GM12873 (cell line): Measurements from ENCODE around the gene LEMD3.

ENCODE experiments used
- TF ChIP-seq, protein P1 (sequence below): IDR thresholded peaks from 2 replicates; pipeline ENCODE4 v1.5.1; 2012; ENCODE audit warnings: low read depth, mild to moderate bottlenecking, moderate library complexity, low read length, control low read depth; ENCODE audit not compliant: insufficient read depth; ENCODE audit errors: missing control alignments

Gene LEMD3

DNA sequence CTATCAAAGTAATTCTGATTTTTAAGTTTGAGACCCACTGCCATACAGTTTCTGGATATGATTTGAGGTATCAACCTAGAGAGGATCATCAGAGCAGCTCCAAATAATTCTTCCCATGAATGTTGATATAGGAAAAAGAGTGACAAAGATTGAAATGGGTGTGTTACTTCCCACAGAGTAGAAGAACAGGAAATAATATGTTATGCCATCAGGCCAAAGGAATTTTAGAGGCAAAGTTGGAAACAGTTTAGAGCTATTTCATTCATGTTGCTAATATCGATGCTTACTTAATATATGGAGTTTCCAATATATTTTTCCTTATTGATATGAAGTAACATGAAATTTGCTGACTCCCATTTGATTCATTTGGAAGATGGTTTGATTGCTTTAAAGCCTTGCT is 100.2 kb downstream of the LEMD3 start:
- TF ChIP-seq, protein P1, sequence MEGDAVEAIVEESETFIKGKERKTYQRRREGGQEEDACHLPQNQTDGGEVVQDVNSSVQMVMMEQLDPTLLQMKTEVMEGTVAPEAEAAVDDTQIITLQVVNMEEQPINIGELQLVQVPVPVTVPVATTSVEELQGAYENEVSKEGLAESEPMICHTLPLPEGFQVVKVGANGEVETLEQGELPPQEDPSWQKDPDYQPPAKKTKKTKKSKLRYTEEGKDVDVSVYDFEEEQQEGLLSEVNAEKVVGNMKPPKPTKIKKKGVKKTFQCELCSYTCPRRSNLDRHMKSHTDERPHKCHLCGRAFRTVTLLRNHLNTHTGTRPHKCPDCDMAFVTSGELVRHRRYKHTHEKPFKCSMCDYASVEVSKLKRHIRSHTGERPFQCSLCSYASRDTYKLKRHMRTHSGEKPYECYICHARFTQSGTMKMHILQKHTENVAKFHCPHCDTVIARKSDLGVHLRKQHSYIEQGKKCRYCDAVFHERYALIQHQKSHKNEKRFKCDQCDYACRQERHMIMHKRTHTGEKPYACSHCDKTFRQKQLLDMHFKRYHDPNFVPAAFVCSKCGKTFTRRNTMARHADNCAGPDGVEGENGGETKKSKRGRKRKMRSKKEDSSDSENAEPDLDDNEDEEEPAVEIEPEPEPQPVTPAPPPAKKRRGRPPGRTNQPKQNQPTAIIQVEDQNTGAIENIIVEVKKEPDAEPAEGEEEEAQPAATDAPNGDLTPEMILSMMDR = no peak

DNA sequence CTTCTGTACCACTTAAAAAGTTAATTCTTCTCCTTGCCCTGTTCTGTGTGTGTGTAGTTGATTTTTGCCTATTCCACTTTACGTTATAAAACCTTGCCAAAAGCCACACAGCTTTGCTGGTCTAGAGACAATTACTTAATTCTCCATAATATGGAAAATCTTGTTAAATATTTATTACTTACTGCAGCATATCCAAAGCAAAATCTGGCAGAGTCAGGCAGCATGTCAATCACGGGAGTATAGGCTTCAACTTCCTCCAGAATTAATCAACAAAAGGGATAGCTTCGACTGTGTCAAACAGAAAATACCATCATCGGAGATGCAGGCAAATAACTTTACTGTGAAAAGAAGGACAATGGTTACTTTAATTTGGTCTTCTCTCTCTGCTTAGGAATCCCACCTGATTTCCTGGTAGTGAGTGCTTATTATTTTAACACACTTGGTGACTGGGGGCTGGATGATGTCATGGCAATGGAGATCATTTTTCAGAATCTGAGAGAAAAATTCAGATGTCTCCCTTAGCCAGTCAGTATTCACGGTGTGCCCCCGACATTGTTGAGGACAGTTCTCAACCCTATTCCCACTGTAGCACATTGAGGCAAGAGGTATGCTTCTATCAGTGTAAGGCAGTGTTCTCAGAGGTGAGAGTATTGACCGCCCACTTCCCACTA is 105.4 kb downstream of the LEMD3 start:
- TF ChIP-seq, protein P1 = no peak

DNA sequence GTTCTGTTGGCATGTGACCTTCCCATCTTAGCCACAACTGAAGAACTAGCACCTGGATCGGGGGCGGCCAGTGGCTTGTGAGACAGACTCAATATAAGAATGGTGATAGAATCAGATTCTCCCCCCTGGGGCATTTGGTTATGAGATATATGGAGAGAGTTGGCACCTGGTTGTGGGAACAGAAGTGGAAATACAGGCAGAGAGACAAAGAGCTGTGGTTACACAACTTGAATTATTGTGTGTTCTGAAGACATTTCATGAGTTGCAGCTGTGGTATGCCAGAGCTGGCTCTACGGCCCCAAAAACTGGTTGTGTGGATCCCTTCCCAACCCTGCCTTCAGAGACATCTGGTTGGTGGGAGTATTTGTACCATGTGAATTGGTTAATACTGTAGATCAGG is 106.2 kb downstream of the LEMD3 start:
- TF ChIP-seq, protein P1 = no peak

DNA sequence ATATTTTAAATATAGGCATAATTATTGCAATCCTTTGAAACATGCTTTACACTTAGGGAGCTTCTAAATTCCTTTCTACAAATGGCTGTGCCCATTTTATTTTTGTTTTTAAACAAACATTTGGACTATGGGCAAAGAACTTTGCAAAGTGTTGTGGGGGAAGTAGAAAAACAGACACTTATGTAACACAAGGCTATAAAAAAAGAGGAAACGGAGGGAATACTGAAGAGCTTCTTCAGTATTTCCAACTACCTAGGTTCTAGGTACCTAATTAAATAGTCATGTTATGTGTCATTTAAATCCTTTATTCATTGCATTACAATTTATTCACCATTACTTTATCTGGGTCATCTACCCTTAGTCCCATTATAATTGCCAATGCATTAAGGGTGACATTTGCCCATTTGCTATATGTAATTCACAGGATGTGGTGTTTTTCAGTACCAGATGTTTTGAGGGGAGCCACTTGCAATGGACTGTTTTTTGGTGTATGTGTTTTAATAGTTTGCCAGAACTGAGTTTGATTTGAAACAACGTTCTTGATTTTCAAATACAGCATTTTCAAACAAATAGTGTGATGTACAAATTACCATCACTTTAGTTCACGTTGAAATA is 107.6 kb downstream of the LEMD3 start:
- TF ChIP-seq, protein P1 = no peak

DNA sequence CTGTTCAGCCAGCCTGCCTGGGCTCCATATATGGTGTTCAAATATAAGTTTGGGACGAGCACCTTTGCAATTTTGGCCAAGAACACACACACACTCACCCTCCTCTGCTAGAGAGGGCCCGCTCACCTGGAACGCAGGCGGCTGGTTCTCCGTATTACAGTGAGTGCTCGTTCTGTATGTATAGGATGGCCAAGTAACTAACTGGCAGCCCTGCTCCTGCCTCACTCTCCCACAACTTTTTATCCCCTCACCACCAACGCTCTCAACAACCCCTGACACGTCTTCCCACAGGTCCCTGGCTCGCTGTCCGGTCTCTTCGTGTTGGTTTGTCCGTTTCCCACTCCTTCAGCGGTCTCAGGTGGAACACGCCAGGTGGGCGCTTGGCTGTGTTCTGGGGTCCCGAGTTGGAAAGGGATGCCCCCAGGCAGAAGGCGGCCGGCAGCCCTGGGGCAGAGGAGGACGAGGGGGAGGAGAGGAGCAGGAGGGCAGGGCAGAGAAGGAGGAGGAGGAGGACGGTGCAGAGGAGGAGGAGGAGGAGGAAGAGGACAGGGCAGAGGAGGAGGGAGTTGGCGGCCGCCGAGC is 108.7 kb downstream of the LEMD3 start:
- TF ChIP-seq, protein P1 = no peak

DNA sequence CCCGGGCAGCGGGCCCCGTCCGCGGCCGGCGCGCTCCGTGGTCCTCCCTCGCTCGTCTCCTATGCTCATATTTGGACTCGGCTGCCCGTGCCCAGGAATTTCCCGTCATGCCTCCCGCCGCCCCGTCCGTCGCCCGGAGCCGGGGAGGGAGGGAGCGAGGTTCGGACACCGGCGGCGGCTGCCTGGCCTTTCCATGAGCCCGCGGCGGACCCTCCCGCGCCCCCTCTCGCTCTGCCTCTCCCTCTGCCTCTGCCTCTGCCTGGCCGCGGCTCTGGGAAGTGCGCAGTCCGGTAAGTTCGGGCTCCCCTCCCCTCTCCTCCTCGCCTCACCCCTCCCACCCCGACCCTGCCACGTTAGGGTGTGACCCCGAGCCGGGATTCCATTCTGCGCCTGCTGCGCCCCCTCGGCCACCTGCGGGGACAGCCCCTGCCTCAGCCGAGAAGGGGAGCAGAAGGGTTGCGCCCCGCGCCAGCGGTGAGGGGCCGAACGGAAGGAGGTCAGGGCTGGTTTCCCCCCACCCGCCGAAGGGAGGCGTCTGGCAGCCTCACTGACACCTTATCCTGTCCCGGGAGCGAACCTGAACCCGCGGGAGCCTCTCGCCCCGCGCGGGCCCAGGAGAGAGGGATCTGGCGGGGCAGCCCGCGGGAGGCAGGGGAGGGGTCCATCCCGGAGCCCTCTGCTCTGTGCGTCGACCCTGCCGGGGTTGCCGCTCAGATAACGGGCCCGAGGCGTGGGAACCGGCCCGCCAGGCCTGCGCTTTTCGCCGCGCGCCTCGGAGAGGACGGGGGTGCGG is 109.4 kb downstream of the LEMD3 start, which contains the start of gene MSRB3:
Gene MSRB3, plus strand, starts transcription at position 108 of the 793 bp plus-strand sequence. CDS start 29,897 bp downstream, outside the sequence.
- TF ChIP-seq, protein P1 = no peak

DNA sequence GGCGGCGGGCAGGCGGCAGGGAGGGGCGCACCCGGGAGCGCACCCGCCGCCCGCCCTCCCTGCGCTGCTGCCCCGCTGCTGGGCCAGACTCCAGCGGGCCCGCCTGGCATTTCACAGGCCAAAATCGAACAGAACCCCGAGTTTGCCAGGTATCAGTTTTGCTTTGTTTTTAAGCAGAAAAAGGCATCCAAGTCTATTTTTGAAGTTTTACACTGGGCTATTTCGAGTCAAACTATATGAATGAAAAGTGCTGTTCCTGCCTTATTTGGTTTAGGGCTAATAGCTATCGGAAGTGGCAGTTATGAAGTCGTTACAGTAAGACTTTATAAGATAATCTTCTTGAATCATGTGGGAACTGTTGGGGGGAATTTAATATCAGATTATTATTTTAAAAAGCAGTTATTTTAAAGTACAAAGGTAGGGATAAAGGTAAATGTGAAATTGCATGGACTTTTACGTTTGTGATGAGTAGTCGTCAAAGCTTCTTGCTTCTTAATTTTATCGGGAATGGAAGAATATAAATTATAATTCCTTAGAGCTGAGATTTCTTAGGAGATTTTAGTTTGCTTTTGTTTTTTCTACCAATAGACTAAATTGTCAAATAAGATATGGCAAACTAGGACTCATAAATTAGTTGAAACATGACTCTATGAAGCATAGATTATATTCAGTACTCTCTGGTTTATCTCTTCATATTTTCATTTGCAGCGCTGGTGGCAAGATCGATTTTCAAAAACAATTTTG is 110.2 kb downstream of the LEMD3 start:
- TF ChIP-seq, protein P1 = no peak
